ENCODE measurements around the gene NFIC. TPM values are rescaled to one million over a fixed set of nuclear protein-coding genes. Genes with fewer than 3 reads are reported as not detected.

NFIC gene
- total RNA-seq, 1 experiment from 2014 or later, result 8.0 TPM

GRCh38 chr19:3405261-3405653 is 38.9 kb downstream of the NFIC start:
- no peak for DNase-seq
- Histone ChIP-seq H2BK5ac (ENCODE audit: insufficient read length, low read length) (no peak overlapping the region), H2BK12ac (ENCODE audit: insufficient read length, low read depth, low read length) (no peak overlapping the region), H3K56ac (ENCODE audit: insufficient read length, low read depth, low read length) (no peak overlapping the region), H3K9me3 (ENCODE audit: control insufficient read depth, low read depth, low read length) (no peaks in the 10 kb centered on the region), H3K4me1 (ENCODE audit: insufficient read depth, low read length) (no peaks in the 10 kb centered on the region), H3K23me2 (ENCODE audit: insufficient read length, low read depth, low read length, poor library complexity, severe bottlenecking) (no peaks in the 10 kb centered on the region), H3K27me3 (ENCODE audit: insufficient read depth, low read length) (no peaks in the 10 kb centered on the region), H3K14ac (ENCODE audit: insufficient read depth, low read length) (no peak overlapping the region), H3K4ac (ENCODE audit: low read depth, low read length) (no peak overlapping the region), H2BK15ac (ENCODE audit: low read depth, low read length) (no peak overlapping the region), H3K79me2 (ENCODE audit: insufficient read depth, low read length) (no peaks in the 10 kb centered on the region), H2AFZ (ENCODE audit: low read length) (no peak overlapping the region), H2BK120ac (ENCODE audit: low read depth, low read length, poor library complexity, severe bottlenecking) (no peak overlapping the region), H2AK5ac (ENCODE audit: insufficient read length, low read length) (no peak overlapping the region), H4K91ac (ENCODE audit: insufficient read length, low read depth, low read length) (no peak overlapping the region), H4K5ac (ENCODE audit: insufficient read length, low read depth, low read length) (no peak overlapping the region), H3K27ac (ENCODE audit: insufficient read length, low read depth, low read length) (no peak overlapping the region), H3T11ph (ENCODE audit: low read length) (no peak overlapping the region), H3K9ac (ENCODE audit: extremely low read depth, insufficient read length, low read length) (no peak overlapping the region), H3K23ac (ENCODE audit: insufficient read length, low read depth, low read length) (no peak overlapping the region), H2BK20ac (ENCODE audit: low read depth, low read length, poor library complexity, severe bottlenecking) (no peak overlapping the region), H4K20me1 (ENCODE audit: control insufficient read depth, insufficient read depth, insufficient read length) (no peaks in the 10 kb centered on the region), H3K4me2 (ENCODE audit: insufficient read depth, insufficient read length, low read length) (no peak overlapping the region), H3K18ac (ENCODE audit: insufficient read length, low read depth, low read length) (no peak overlapping the region), H3K79me1 (ENCODE audit: insufficient read depth, low read depth, low read length, poor library complexity, severe bottlenecking) (no peaks in the 10 kb centered on the region), H4K8ac (replicated peaks; ENCODE audit: insufficient read length, low read depth, low read length) (no peak overlapping the region)
- no peak for TF ChIP-seq CTCF (conservative IDR thresholded peaks at IDR 0.05)
- WGBS (ENCODE audit: extremely low coverage, insufficient read length, low lambda C conversion rate), result no CpG with 5 or more reads among the region's 6 CpGs
- peaks cover 28% of the 10 kb centered on the region for H3K27me3 Mint-ChIP-seq (ENCODE audit: low read depth)
- H3K4me1 Mint-ChIP-seq, result peaks cover 6 to 17% of the 10 kb centered on the region in 2 experiments
- H3K36me3 Mint-ChIP-seq (ENCODE audit: insufficient read depth in 1 of 3, low read depth in 3 of 3), result no peaks in the 10 kb centered on the region; a peak in 2 of 7 replicates
- no peak overlapping the region for H3K4me3 Mint-ChIP-seq
- H3K9me3 Mint-ChIP-seq, result peaks cover 2 to 4% of the 10 kb centered on the region in 2 experiments
- H3K27ac Mint-ChIP-seq, result 0 out of 7 replicates have a peak overlapping the region, but pooled peaks of 1 of the 3 experiments have one; percentile 48
